ENCODE measurements around the gene JMJD1C. TPM values are rescaled to one million over a fixed set of nuclear protein-coding genes. Genes with fewer than 3 reads are reported as not detected.

Gene JMJD1C
- total RNA-seq, 1 experiment from 2014 or later = 66.3 TPM

GRCh38 chr10:63156236-63156635 lies 309.5 kb downstream of the JMJD1C start:
- Histone ChIP-seq H3K4me3 (replicated peaks in 1 of 2; ENCODE audit: low read depth in 1 of 2, low read length in 2 of 2) (no peak overlapping the region), H3K27me3 (ENCODE audit: insufficient read depth, low read length) (no peaks in the 10 kb centered on the region), H3K36me3 (ENCODE audit: control insufficient read depth in 1 of 2, insufficient read depth in 2 of 2, low read length in 2 of 2) (peaks cover 10 to 24% of the 10 kb centered on the region in 2 experiments; a peak in 3 of 4 replicates), H4K20me1 (ENCODE audit: insufficient read depth) (no peaks in the 10 kb centered on the region), H3K79me2 (ENCODE audit: insufficient read depth, low read length) (peaks cover 6% of the 10 kb centered on the region), H3K4me1 (ENCODE audit: control insufficient read depth in 1 of 2, insufficient read depth in 2 of 2, low read length in 2 of 2) (no peaks in the 10 kb centered on the region), H3K9me3 (ENCODE audit: control insufficient read depth in 1 of 2, insufficient read depth in 1 of 2, low read depth in 1 of 2, low read length in 2 of 2) (no peaks in the 10 kb centered on the region), H3K27ac (ENCODE audit: low read depth, low read length) (no peak overlapping the region), H3K4me2 (ENCODE audit: low read length) (no peak overlapping the region), H2AFZ (ENCODE audit: low read depth, low read length, poor library complexity, severe bottlenecking) (no peak overlapping the region), H3K9ac (ENCODE audit: low read length) (no peak overlapping the region), H3K9me2 (ENCODE audit: insufficient read depth) (no peaks in the 10 kb centered on the region)
- TF ChIP-seq CEBPB (IDR thresholded peaks at IDR 0.05; ENCODE audit: low read depth) = no peak
- TF ChIP-seq YY1 (IDR thresholded peaks at IDR 0.05; ENCODE audit: extremely low read depth, insufficient replicate concordance, low read depth, low read length) = no peak
- TF ChIP-seq EZH2 (IDR thresholded peaks at IDR 0.05) = no peak
- no peak for TF ChIP-seq CBX3 (IDR thresholded peaks at IDR 0.05; ENCODE audit: low read depth)
- no peak for TF ChIP-seq EGR1 (IDR thresholded peaks at IDR 0.05; ENCODE audit: low read depth)
- TF ChIP-seq ZBTB33 (IDR thresholded peaks at IDR 0.05; ENCODE audit: extremely low read depth, insufficient replicate concordance, low read length) = no peak
- TF ChIP-seq ZNF274 (IDR thresholded peaks at IDR 0.05; ENCODE audit: low read depth, low read length) = no peak
- TF ChIP-seq SRF (IDR thresholded peaks at IDR 0.05; ENCODE audit: low read depth) = no peak
- no peak for TF ChIP-seq RAD21 (IDR thresholded peaks at IDR 0.05; ENCODE audit: low read depth)
- TF ChIP-seq ATF3 (IDR thresholded peaks at IDR 0.05) = no peak
- TF ChIP-seq POLR2AphosphoS5 (IDR thresholded peaks at IDR 0.05; ENCODE audit: low read depth, low read length) = no peak
- no peak for TF ChIP-seq ELF1 (IDR thresholded peaks at IDR 0.05; ENCODE audit: borderline replicate concordance, low read depth)
- TF ChIP-seq CTCF (IDR thresholded peaks at IDR 0.05 in 2 of 3, conservative IDR thresholded peaks at IDR 0.05 in 1 of 3; ENCODE audit: borderline replicate concordance in 1 of 3, insufficient read depth in 1 of 3, low read depth in 2 of 3, low read length in 2 of 3) = no peak
- BruUV-seq (replicated peaks) = no TSS peak
- POLR2A ChIA-PET = interaction anchor here (1.2 kb wide), 1 partner anchor 23 kb away, joined by 3 read pairs; the partner anchor contains the start of gene NRBF2
- ATAC-seq (no peak), DNase-seq (ENCODE audit: low read depth, low spot score) (no peak)
- CTCF ChIA-PET = interaction anchor here (0.9 to 3.5 kb wide), 5 partner anchors 543 to 664 kb away, joined by 3 to 20 read pairs (median 6); no protein-coding TSS in a partner anchor
- intact Hi-C loops (cut with micrococcal nuclease) = no loop called here
- RAD21 ChIA-PET (ENCODE audit: low non-redundant PET in 1 of 2, low total read pairs in 2 of 2, uncharacterized antibody in 2 of 2, unreplicated experiment in 2 of 2) = interaction anchor here in 1 of 2 experiments (2.1 kb wide), 1 partner anchor 546 kb away, joined by 8 read pairs; no protein-coding TSS in a partner anchor

Measured in HCT116 (cell line).